Loucy (cell line): Measurements from ENCODE around the gene SRRM5.

Source experiments
- H2AFZ ChIP-seq: fragments of 200-600 bp; sonication (generic); 2 replicates; pipeline ENCODE4 v1.6.0; 2016; ENCODE audit warnings: antibody characterized with exemption, mild to moderate bottlenecking, low read length, moderate library complexity
- H3F3A ChIP-seq: fragments of 200-600 bp; 2 replicates; pipeline ENCODE4 v1.6.0; 2016; ENCODE audit warnings: antibody characterized with exemption, low read depth, mild to moderate bottlenecking
- H3K27me3 ChIP-seq: fragments of 200-600 bp; sonication (generic); 2 replicates; pipeline ENCODE4 v1.6.1; 2014; ENCODE audit warnings: low read length, mild to moderate bottlenecking; ENCODE audit not compliant: insufficient read depth, poor library complexity, severe bottlenecking
- H3K36me3 ChIP-seq: fragments of 200-600 bp; sonication (generic); 2 replicates; pipeline ENCODE4 v1.6.1; 2016; ENCODE audit warnings: low read length; ENCODE audit not compliant: insufficient read depth
- H3K4me1 ChIP-seq: fragments of 200-600 bp; sonication (generic); 2 replicates; pipeline ENCODE4 v1.5.1; 2014; ENCODE audit warnings: low read length, mild to moderate bottlenecking; ENCODE audit not compliant: insufficient read depth, poor library complexity, severe bottlenecking
- H3K4me2 ChIP-seq: fragments of 200-600 bp; sonication (generic); 2 replicates; pipeline ENCODE4 v1.6.0; 2014; ENCODE audit warnings: antibody characterized with exemption, low read length, low read depth, mild to moderate bottlenecking; ENCODE audit not compliant: poor library complexity, severe bottlenecking
- H3K4me3 ChIP-seq: fragments of 200-600 bp; sonication (generic); 2 replicates; pipeline ENCODE4 v1.5.1; 2014; ENCODE audit warnings: low read length, mild to moderate bottlenecking, mixed read lengths; ENCODE audit not compliant: poor library complexity, severe bottlenecking
- H3K79me2 ChIP-seq: fragments of 200-600 bp; sonication (generic); 2 replicates; pipeline ENCODE4 v1.6.1; 2014; ENCODE audit warnings: low read length; ENCODE audit not compliant: insufficient read depth
- H3K9ac ChIP-seq: fragments of 200-600 bp; sonication (generic); 2 replicates; pipeline ENCODE4 v1.6.0; 2014; ENCODE audit warnings: mild to moderate bottlenecking, low read depth, low read length, moderate library complexity; ENCODE audit not compliant: poor library complexity, severe bottlenecking
- H3K9me2 ChIP-seq: fragments of 200-600 bp; sonication (generic); replicated peaks from 2 replicates; pipeline ENCODE4 v1.6.1; 2016; ENCODE audit warnings: low read depth, low read length, mixed read lengths
- H3K9me3 ChIP-seq: fragments of 200-600 bp; sonication (generic); 2 replicates; pipeline ENCODE4 v1.6.1; 2014; ENCODE audit warnings: mild to moderate bottlenecking, antibody characterized with exemption, low read length, low read depth; ENCODE audit not compliant: insufficient read depth
- H4K20me1 ChIP-seq: fragments of 200-600 bp; sonication (generic); 2 replicates; pipeline ENCODE4 v1.6.0; 2014; ENCODE audit warnings: antibody characterized with exemption, low read length, mild to moderate bottlenecking; ENCODE audit not compliant: insufficient read depth, poor library complexity, severe bottlenecking
- CTCF ChIP-seq: fragments of 200-600 bp; sonication (generic); conservative IDR thresholded peaks from 2 replicates; pipeline ENCODE4 v1.5.1; 2014; ENCODE audit warnings: mild to moderate bottlenecking, antibody characterized with exemption, low read length
- EZH2phosphoT487 ChIP-seq: fragments of 200-600 bp; IDR thresholded peaks from 2 replicates; pipeline ENCODE4 v1.6.1; 2018; ENCODE audit warnings: antibody characterized with exemption, mild to moderate bottlenecking, moderate library complexity, borderline replicate concordance

The SRRM5 gene

GRCh38 chr19:43660301-43660970, 48.5 kb downstream of the SRRM5 start:
- Histone ChIP-seq H3K4me3 (no peak overlapping the region), H3K9me2 (no peaks in the 10 kb centered on the region), H3K4me2 (no peak overlapping the region), H4K20me1 (no peaks in the 10 kb centered on the region), H3K9ac (no peak overlapping the region), H3F3A (no peaks in the 10 kb centered on the region), H3K9me3 (no peaks in the 10 kb centered on the region), H3K36me3 (no peaks in the 10 kb centered on the region), H3K79me2 (no peaks in the 10 kb centered on the region), H3K4me1 (peaks cover 15% of the 10 kb centered on the region), H2AFZ (no peak overlapping the region), H3K27me3 (no peaks in the 10 kb centered on the region)
- no peak for TF ChIP-seq CTCF
- no peak for TF ChIP-seq EZH2phosphoT487

GRCh38 chr19:43660971-43661360, 49.1 kb downstream of the SRRM5 start:
- H3K27me3 ChIP-seq, result no peaks in the 10 kb centered on the region
- H3K9me2 ChIP-seq, result no peaks in the 10 kb centered on the region
- no peak overlapping the region for H2AFZ ChIP-seq
- peaks cover 15% of the 10 kb centered on the region for H3K4me1 ChIP-seq
- H3K4me2 ChIP-seq, result no peak overlapping the region
- no peaks in the 10 kb centered on the region for H3K36me3 ChIP-seq
- H3F3A ChIP-seq, result no peaks in the 10 kb centered on the region
- no peak overlapping the region for H3K4me3 ChIP-seq
- H3K79me2 ChIP-seq, result no peaks in the 10 kb centered on the region
- TF ChIP-seq EZH2phosphoT487 (no peak), CTCF (no peak)
- H4K20me1 ChIP-seq, result no peaks in the 10 kb centered on the region
- H3K9ac ChIP-seq, result no peak overlapping the region
- no peaks in the 10 kb centered on the region for H3K9me3 ChIP-seq

- H3K9me3 ChIP-seq, result no peaks in the 10 kb centered on the region
- H3K9me2 ChIP-seq, result no peaks in the 10 kb centered on the region
- H3K4me3 ChIP-seq, result no peak overlapping the region
- H4K20me1 ChIP-seq, result no peaks in the 10 kb centered on the region
- no peaks in the 10 kb centered on the region for H3K27me3 ChIP-seq
- H3K36me3 ChIP-seq, result no peaks in the 10 kb centered on the region
- no peaks in the 10 kb centered on the region; the same call in 1 of the 2 replicates for H3K79me2 ChIP-seq
- no peak overlapping the region for H3K4me2 ChIP-seq
- peak; percentile 42 for TF ChIP-seq CTCF
- TF ChIP-seq EZH2phosphoT487, result no peak
- no peaks in the 10 kb centered on the region for H3F3A ChIP-seq
- no peak overlapping the region for H2AFZ ChIP-seq
- H3K9ac ChIP-seq, result no peak overlapping the region
- peaks cover 19% of the 10 kb centered on the region for H3K4me1 ChIP-seq
Measured at GRCh38 chr19:43662487-43662886, 50.6 kb downstream of the SRRM5 start.
